GM19328 (cell line): ENCODE data around the gene KPNA5.

Source experiments
- ATAC-seq: cut with Tn5 transposase; IDR thresholded peaks from one replicate; pipeline ENCODE4 v1.9.1; 2021; ENCODE audit warnings: mild to moderate bottlenecking, moderate library complexity; ENCODE audit not compliant: unreplicated experiment

The KPNA5 gene

GRCh38 chr6:116779573-116780164 lies 98.7 kb downstream of the KPNA5 start:
- no peak for ATAC-seq

- no peak for ATAC-seq
These were observed 102.8 kb downstream of the KPNA5 start for GRCh38 chr6:116783852-116784251.
